ENCODE measurements around the gene FHAD1. TPM values are rescaled to one million over a fixed set of nuclear protein-coding genes. Genes with fewer than 3 reads are reported as not detected.

FHAD1 gene
- total and polyA plus RNA-seq, 9 of the 15 experiments (the other 6 are each of a cell fraction or from before 2014, with no cell fraction given) = 0.32 to 2.1 (median 1.5) TPM; not detected in 1

GRCh38 chr1:15444468-15445389, 197.7 kb downstream of the FHAD1 start (continued):
- TF ChIP-seq E2F6 (IDR thresholded peaks at IDR 0.05; ENCODE audit: borderline replicate concordance in 1 of 2, extremely low read depth in 1 of 2, insufficient read depth in 1 of 2, insufficient read length in 1 of 2, low read depth in 1 of 2, low read length in 1 of 2, poor library complexity in 1 of 2, severe bottlenecking in 1 of 2) (peak; percentile 86), RBBP5 (IDR thresholded peaks at IDR 0.05; ENCODE audit: borderline replicate concordance, insufficient read depth, low read length, poor library complexity, severe bottlenecking) (no peak), FOXJ2 (tag; IDR thresholded peaks at IDR 0.05) (no peak), ZNF518B (CRISPR knock-in tag; IDR thresholded peaks at IDR 0.05) (no peak), HLTF (IDR thresholded peaks at IDR 0.05) (no peak), POLR2G (IDR thresholded peaks at IDR 0.05; ENCODE audit: low read depth, low read length) (peak; percentile 52), PHF8 (IDR thresholded peaks at IDR 0.05; ENCODE audit: borderline replicate concordance, low read length) (no peak), NR2F6 (CRISPR knock-in tag; IDR thresholded peaks at IDR 0.05) (no peak), JUN (IDR thresholded peaks at IDR 0.05; ENCODE audit: borderline replicate concordance, low read depth, low read length) (peak; percentile 59; the same call in 1 of the 2 replicates), JUN (CRISPR knock-in tag; IDR thresholded peaks at IDR 0.05; ENCODE audit: borderline replicate concordance) (no peak), MAFG (tag; conservative IDR thresholded peaks at IDR 0.05) (no peak), PBX2 (CRISPR knock-in tag; IDR thresholded peaks at IDR 0.05; ENCODE audit: low read depth) (no peak), PBX2 (tag; conservative IDR thresholded peaks at IDR 0.05; ENCODE audit: low read depth) (no peak), ZNF785 (CRISPR knock-in tag; IDR thresholded peaks at IDR 0.05) (no peak), HMBOX1 (IDR thresholded peaks at IDR 0.05) (no peak), SIRT6 (IDR thresholded peaks at IDR 0.05; ENCODE audit: low read depth, low read length) (no peak), ZKSCAN1 (IDR thresholded peaks at IDR 0.05; ENCODE audit: low read depth, low read length) (peak; percentile 45; the same call in 1 of the 2 replicates), POU5F1 (IDR thresholded peaks at IDR 0.05; ENCODE audit: borderline replicate concordance, low read depth, low read length, partially characterized antibody) (no peak)

All from K562 (cell line).